ENCODE measurements around the gene ARID1A. TPM values are rescaled to one million over a fixed set of nuclear protein-coding genes. Genes with fewer than 3 reads are reported as not detected.

The ARID1A gene
- total and polyA plus RNA-seq, 2 of the 4 experiments (the other 2 are of a cell fraction), result 14.0 to 40.7 TPM

GRCh38 chr1:26724118-26724517 is 28.3 kb downstream of the ARID1A start:
- POLR2A ChIA-PET (ENCODE audit: unreplicated experiment), result no interaction called here
- Histone ChIP-seq H3K14ac (replicated peaks; ENCODE audit: low read depth, low read length) (no peak overlapping the region), H2BK5ac (ENCODE audit: low read depth, low read length, poor library complexity, severe bottlenecking) (no peak overlapping the region), H3K36me3 (ENCODE audit: control insufficient read depth, insufficient read depth, low read length) (no peaks in the 10 kb centered on the region), H3K56ac (ENCODE audit: extremely low read depth, insufficient read depth, low read length) (no peak overlapping the region), H3K9me1 (ENCODE audit: insufficient read depth, low read length) (peaks cover 25% of the 10 kb centered on the region), H4K8ac (ENCODE audit: low read depth in 2 of 2, low read length in 2 of 2) (no peak overlapping the region), H3K9ac (ENCODE audit: low read depth, low read length) (no peak overlapping the region), H4K5ac (ENCODE audit: low read depth, low read length) (no peak overlapping the region), H3K4ac (ENCODE audit: low read depth, low read length) (no peak overlapping the region), H3K4me2 (ENCODE audit: low read depth, low read length) (no peak overlapping the region), H3K27me3 (ENCODE audit: control insufficient read depth, insufficient read depth, low read length) (no peaks in the 10 kb centered on the region), H2BK120ac (ENCODE audit: low read depth, low read length) (no peak overlapping the region), H3K4me3 (ENCODE audit: insufficient read depth, low read depth, low read length) (no peak overlapping the region), H3K27ac (ENCODE audit: insufficient read depth, low read length) (no peak overlapping the region), H3K4me1 (ENCODE audit: control insufficient read depth, insufficient read depth, low read length) (peaks cover 25% of the 10 kb centered on the region), H2BK15ac (ENCODE audit: low read depth, low read length) (no peak overlapping the region), H2AFZ (replicated peaks; ENCODE audit: low read length, poor library complexity) (no peak overlapping the region), H3K23ac (ENCODE audit: low read depth, low read length) (no peak overlapping the region), H4K20me1 (ENCODE audit: insufficient read depth, low read length) (peaks cover 98% of the 10 kb centered on the region), H2BK20ac (ENCODE audit: low read depth, low read length) (no peak overlapping the region), H3K79me1 (ENCODE audit: low read depth in 1 of 2, low read length in 2 of 2) (peaks cover 0 to 92% of the 10 kb centered on the region in 2 experiments; a peak in 3 of 4 replicates), H4K91ac (ENCODE audit: insufficient read depth, low read depth, low read length) (no peak overlapping the region), H2AK5ac (ENCODE audit: low read depth, low read length) (no peak overlapping the region), H3K9me3 (ENCODE audit: control insufficient read depth, insufficient read depth, low read length) (no peaks in the 10 kb centered on the region), H2AK9ac (replicated peaks; ENCODE audit: low read depth, low read length, poor library complexity) (no peak overlapping the region), H3K18ac (ENCODE audit: low read depth, low read length) (no peak overlapping the region)
- CTCF ChIA-PET, result interaction anchor here (1.5 kb wide), 1 partner anchor 26 kb away, joined by 3 read pairs; no protein-coding TSS in a partner anchor
- no peak for ATAC-seq (ENCODE audit: low read depth)
- WGBS, 2 experiments (ENCODE audit: extremely low coverage in 2 of 2, insufficient read length in 1 of 2), result no CpG with 5 or more reads among the region's 2 CpGs
- TF ChIP-seq MXI1 (IDR thresholded peaks at IDR 0.05; ENCODE audit: borderline replicate concordance, low read depth, low read length) (no peak), MAZ (IDR thresholded peaks at IDR 0.05; ENCODE audit: borderline replicate concordance, low read depth, low read length) (no peak), RAD21 (IDR thresholded peaks at IDR 0.05; ENCODE audit: low read length) (no peak)
- intact Hi-C loops (cut with micrococcal nuclease) (no loop called here), in situ Hi-C loops (cut with MboI; ENCODE audit: low sequenced_read_pairs) (no loop called here), dilution Hi-C loops (cut with HindIII; ENCODE audit: low sequenced_read_pairs, unreplicated experiment) (no loop called here)
- no TSS peak for BruUV-seq (replicated peaks)
- DNase-seq, result no peak
